Neural cell (in vitro differentiated cells): ENCODE data around the gene APOBEC3A.

Source experiments
- POLR2AphosphoS5 ChIP-seq: IDR thresholded peaks from 2 replicates; pipeline ENCODE4 v1.6.1; 2012
- TF ChIP-seq, protein P1 (sequence below): fragments of 450-650 bp; IDR thresholded peaks from 2 replicates; pipeline ENCODE4 v1.5.1; 2014; ENCODE audit warnings: antibody characterized with exemption, mild to moderate bottlenecking, moderate library complexity; ENCODE audit not compliant: poor library complexity, severe bottlenecking

GRCh38 chr22:38937036-38937435 lies 20.4 kb upstream of the APOBEC3A start:
- TF ChIP-seq, protein P1, sequence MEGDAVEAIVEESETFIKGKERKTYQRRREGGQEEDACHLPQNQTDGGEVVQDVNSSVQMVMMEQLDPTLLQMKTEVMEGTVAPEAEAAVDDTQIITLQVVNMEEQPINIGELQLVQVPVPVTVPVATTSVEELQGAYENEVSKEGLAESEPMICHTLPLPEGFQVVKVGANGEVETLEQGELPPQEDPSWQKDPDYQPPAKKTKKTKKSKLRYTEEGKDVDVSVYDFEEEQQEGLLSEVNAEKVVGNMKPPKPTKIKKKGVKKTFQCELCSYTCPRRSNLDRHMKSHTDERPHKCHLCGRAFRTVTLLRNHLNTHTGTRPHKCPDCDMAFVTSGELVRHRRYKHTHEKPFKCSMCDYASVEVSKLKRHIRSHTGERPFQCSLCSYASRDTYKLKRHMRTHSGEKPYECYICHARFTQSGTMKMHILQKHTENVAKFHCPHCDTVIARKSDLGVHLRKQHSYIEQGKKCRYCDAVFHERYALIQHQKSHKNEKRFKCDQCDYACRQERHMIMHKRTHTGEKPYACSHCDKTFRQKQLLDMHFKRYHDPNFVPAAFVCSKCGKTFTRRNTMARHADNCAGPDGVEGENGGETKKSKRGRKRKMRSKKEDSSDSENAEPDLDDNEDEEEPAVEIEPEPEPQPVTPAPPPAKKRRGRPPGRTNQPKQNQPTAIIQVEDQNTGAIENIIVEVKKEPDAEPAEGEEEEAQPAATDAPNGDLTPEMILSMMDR = no peak
- TF ChIP-seq POLR2AphosphoS5 = no peak
